H1 (cell line): ENCODE results near the gene LANCL2. TPM values are rescaled to one million over a fixed set of nuclear protein-coding genes. Genes with fewer than 3 reads are reported as not detected.

ENCODE experiments used
- CTCF ChIA-PET: fragments of 300-600 bp; sonication (Branson Sonifier 250); formaldehyde crosslinking; loops from one replicate; lab custom pipeline; 2021; ENCODE audit not compliant: partially characterized antibody; lab: Charles Lee
- POLR2A ChIA-PET: fragments of 300-600 bp; sonication (Branson Sonifier 250); formaldehyde crosslinking; loops from one replicate; lab custom pipeline; 2021; ENCODE audit warnings: inconsistent platforms; ENCODE audit not compliant: partially characterized antibody; lab: Charles Lee
- DNase-seq, 2 experiments: peaks; one replicate each; pipeline versions ENCODE4 v3.0.0 to v3.0.0-alpha.2; 2010 to 2022; ENCODE audit warnings: low spot score in 2 of 2, low read depth in 1 of 2, mixed read lengths in 1 of 2
- FAIRE-seq: peaks from 2 replicates; lab custom pipeline; 2011; peaks lifted over from hg19 to GRCh38; lab: Jason Lieb, UNC
- H2AFZ ChIP-seq: 2 replicates; pipeline ENCODE4 v1.8.1; 2012; ENCODE audit warnings: low read length, inconsistent platforms
- H2AK5ac ChIP-seq: 2 replicates; pipeline ENCODE4 v1.6.1; 2013; ENCODE audit warnings: low read depth, low read length
- H2BK120ac ChIP-seq: replicated peaks from 2 replicates; pipeline ENCODE3; 2013; ENCODE audit warnings: low read depth, low read length, inconsistent platforms
- H2BK12ac ChIP-seq: 2 replicates; pipeline ENCODE4 v1.6.1; 2013; ENCODE audit warnings: low read depth, low read length
- H2BK15ac ChIP-seq: 2 replicates; pipeline ENCODE4 v1.6.1; 2013; ENCODE audit warnings: low read length
- H2BK20ac ChIP-seq: 2 replicates; pipeline ENCODE4 v1.6.1; 2013; ENCODE audit warnings: low read length
- H2BK5ac ChIP-seq: 2 replicates; pipeline ENCODE4 v1.6.1; 2013; ENCODE audit warnings: low read depth, low read length
- H3K14ac ChIP-seq: 2 replicates; pipeline ENCODE4 v1.6.1; 2013; ENCODE audit warnings: inconsistent platforms; ENCODE audit not compliant: insufficient read length
- H3K18ac ChIP-seq: 2 replicates; pipeline ENCODE4 v1.6.1; 2013; ENCODE audit warnings: low read length; ENCODE audit errors: extremely low read depth
- H3K23ac ChIP-seq: 2 replicates; pipeline ENCODE4 v1.6.1; 2013; ENCODE audit warnings: inconsistent platforms; ENCODE audit not compliant: insufficient read length
- H3K23me2 ChIP-seq: 2 replicates; pipeline ENCODE4 v1.6.1; 2013; ENCODE audit warnings: low read depth, low read length
- H3K27ac ChIP-seq: 2 replicates; pipeline ENCODE4 v1.6.1; 2011; ENCODE audit warnings: low read depth, low read length, inconsistent platforms
- H3K27me3 ChIP-seq, 4 experiments: replicated peaks in 1 of 4; 1 replicate in 1 of 4; 2 replicates in 3 of 4; pipeline versions ENCODE4 v1.6.1 to v1.8.1; 2011 to 2013; ENCODE audit warnings: low read length in 3 of 4, mild to moderate bottlenecking in 3 of 4, inconsistent platforms in 2 of 4, mixed read lengths in 2 of 4, moderate library complexity in 1 of 4; ENCODE audit not compliant: control insufficient read depth in 3 of 4, insufficient read depth in 3 of 4; ENCODE audit errors: extremely low read depth in 1 of 4
- H3K36me3 ChIP-seq, 4 experiments: 2 replicates each; pipeline versions ENCODE4 v1.6.1 to v1.8.1; 2011 to 2013; ENCODE audit warnings: mild to moderate bottlenecking in 4 of 4, low read length in 3 of 4, moderate library complexity in 2 of 4, control low read depth in 1 of 4, inconsistent platforms in 1 of 4; ENCODE audit not compliant: insufficient read depth in 4 of 4, control insufficient read depth in 2 of 4
- H3K4ac ChIP-seq: replicated peaks from 2 replicates; pipeline ENCODE3; 2013; ENCODE audit warnings: low read length, low read depth, mixed read lengths, inconsistent platforms; ENCODE audit not compliant: insufficient read length
- H3K4me1 ChIP-seq, 4 experiments: replicated peaks in 1 of 4; 1 replicate in 1 of 4; 2 replicates in 3 of 4; pipeline versions ENCODE4 v1.6.1 to v1.8.1; 2011 to 2013; ENCODE audit warnings: low read length in 3 of 4, inconsistent platforms in 2 of 4, mixed read lengths in 1 of 4; ENCODE audit not compliant: insufficient read depth in 4 of 4, control insufficient read depth in 3 of 4
- H3K4me2 ChIP-seq, 2 experiments: 2 replicates each; pipeline versions ENCODE4 v1.6.1 to v1.8.1; 2011 to 2013; ENCODE audit warnings: low read depth in 2 of 2, low read length in 2 of 2, control low read depth in 1 of 2, inconsistent platforms in 1 of 2, mild to moderate bottlenecking in 1 of 2; ENCODE audit not compliant: insufficient read depth in 1 of 2
- H3K4me3 ChIP-seq, 4 experiments: fragments of 200-600, 300-600 bp in 1 of 4; sonication (generic), shearing (Covaris generic), sonication (Bioruptor Twin) in 1 of 4; 2 replicates each; pipeline versions ENCODE4 v1.5.1 to v1.8.1; 2011 to 2016; ENCODE audit warnings: low read length in 4 of 4, low read depth in 3 of 4, control low read depth in 2 of 4, inconsistent platforms in 2 of 4, mild to moderate bottlenecking in 2 of 4, mixed read lengths in 1 of 4, moderate library complexity in 1 of 4; ENCODE audit not compliant: insufficient read depth in 2 of 4; ENCODE audit errors: extremely low read depth in 1 of 4
- H3K56ac ChIP-seq: replicated peaks from 2 replicates; pipeline ENCODE3; 2013; ENCODE audit warnings: low read depth, mild to moderate bottlenecking, mixed read lengths, low read length, inconsistent platforms; ENCODE audit not compliant: insufficient read length
- H3K79me1 ChIP-seq: 2 replicates; pipeline ENCODE4 v1.6.1; 2013; ENCODE audit warnings: low read depth, low read length, control low read depth
- H3K79me2 ChIP-seq, 2 experiments: 2 replicates each; pipeline versions ENCODE4 v1.6.1 to v1.8.1; 2012 to 2013; ENCODE audit warnings: low read length in 2 of 2, mild to moderate bottlenecking in 2 of 2, inconsistent platforms in 1 of 2; ENCODE audit not compliant: insufficient read depth in 2 of 2, control insufficient read depth in 1 of 2
- H3K9ac ChIP-seq, 4 experiments: replicated peaks in 1 of 4; 1 replicate in 1 of 4; 2 replicates in 3 of 4; pipeline versions ENCODE4 v1.6.1 to v1.8.1; 2011 to 2013; ENCODE audit warnings: low read depth in 3 of 4, low read length in 3 of 4, control low read depth in 2 of 4, mild to moderate bottlenecking in 2 of 4, moderate library complexity in 2 of 4, inconsistent platforms in 1 of 4; ENCODE audit errors: extremely low read depth in 1 of 4
- H3K9me3 ChIP-seq, 2 experiments: 2 replicates each; pipeline versions ENCODE4 v1.6.1 to v1.8.1; 2012 to 2013; ENCODE audit warnings: mild to moderate bottlenecking in 2 of 2, moderate library complexity in 2 of 2, control low read depth in 1 of 2, inconsistent platforms in 1 of 2, low read depth in 1 of 2, low read length in 1 of 2, mixed read lengths in 1 of 2; ENCODE audit not compliant: insufficient read depth in 2 of 2
- H4K20me1 ChIP-seq, 2 experiments: replicated peaks in 1 of 2; 2 replicates each; pipeline versions ENCODE3 to v1.8.1; 2011 to 2013; ENCODE audit warnings: inconsistent platforms in 2 of 2, low read length in 2 of 2, mild to moderate bottlenecking in 1 of 2; ENCODE audit not compliant: insufficient read depth in 2 of 2, control insufficient read depth in 1 of 2
- H4K5ac ChIP-seq: 2 replicates; pipeline ENCODE4 v1.6.1; 2013; ENCODE audit warnings: low read length, low read depth, mixed read lengths, inconsistent platforms; ENCODE audit not compliant: insufficient read length
- H4K8ac ChIP-seq: 2 replicates; pipeline ENCODE4 v1.8.0; 2013; ENCODE audit warnings: mild to moderate bottlenecking, moderate library complexity, low read length, inconsistent platforms; ENCODE audit not compliant: insufficient read depth; ENCODE audit errors: extremely low read depth
- H4K91ac ChIP-seq: replicated peaks from 2 replicates; pipeline ENCODE3; 2013; ENCODE audit warnings: low read length, mixed read lengths, inconsistent platforms; ENCODE audit not compliant: insufficient read length
- ASH2L ChIP-seq: fragments of 200-600, 300-600 bp; sonication (generic); IDR thresholded peaks from one replicate; pipeline ENCODE4 v1.7.1; 2017; ENCODE audit warnings: low read length
- RFX5 ChIP-seq: IDR thresholded peaks from 2 replicates; pipeline ENCODE4 v1.6.1; 2011; ENCODE audit warnings: low read depth, low read length, improper control_type of control experiment, borderline replicate concordance
- WGBS, 2 experiments: shearing (Covaris generic) in 1 of 2; methylation state at CpG; one replicate each; pipeline versions ENCODE4 v1.1.6 to v1.1.7; 2013 to 2015; ENCODE audit warnings: low lambda C conversion rate in 2 of 2, mixed read lengths in 2 of 2, inconsistent platforms in 1 of 2, low coverage in 1 of 2, missing lambda C conversion rate in 1 of 2; ENCODE audit not compliant: insufficient replicate concordance in 2 of 2, insufficient coverage in 1 of 2, insufficient read length in 1 of 2; ENCODE audit errors: extremely low coverage in 1 of 2, missing lambda C conversion rate in 1 of 2; 5-methylcytosine and 5-hydroxymethylcytosine counted together
- polyA plus RNA-seq, 7 experiments: library from polyadenylated mRNA; depleted of rRNA in 3 of 7; stranded (reverse) in 5 of 7; unstranded in 2 of 7; fragments of >200 nt in 5 of 7; fragments of 200-250 nt in 2 of 7; gene quantifications; 1 replicate in 5 of 7; 2 replicates in 1 of 7; 4 replicates in 1 of 7; pipeline versions ENCODE4 v1.2.1 to v1.2.3, GENCODE V29; 2011 to 2013; ENCODE audit warnings: missing spikeins in 2 of 7, mixed read lengths in 2 of 7
- total RNA-seq: library from RNA; stranded (reverse); fragmentation: NEBNext Ultra II Directional; extraction: Animal tissue kit (Norgen Biotek cat#: 25700); gene quantifications from 2 replicates; pipeline ENCODE4 v1.2.1, GENCODE V29; 2021

The LANCL2 gene
- total and polyA plus RNA-seq, 2 of the 8 experiments (the other 6 are each of a cell fraction or from before 2014, with no cell fraction given) = 9.2 to 9.5 TPM

- no peak for TF ChIP-seq ASH2L
- no peak for TF ChIP-seq RFX5
- TF ChIP-seq, all 59 proteins: peak for 0
- Histone ChIP-seq H3K9me3 (no peaks in the 10 kb centered on the region), H3K4me1 (no peaks in the 10 kb centered on the region; a peak in 1 of 7 replicates), H4K5ac (no peak overlapping the region), H3K23ac (no peak overlapping the region), H3K4me3 (no peak overlapping the region), H4K8ac (no peak overlapping the region), H2AK5ac (no peak overlapping the region), H3K36me3 (no peaks in the 10 kb centered on the region), H3K56ac (no peak overlapping the region), H2BK120ac (no peak overlapping the region), H3K79me2 (no peaks in the 10 kb centered on the region), H2BK12ac (no peak overlapping the region), H3K23me2 (no peaks in the 10 kb centered on the region), H2BK15ac (no peak overlapping the region), H2BK5ac (no peak overlapping the region), H2AFZ (no peak overlapping the region), H3K14ac (no peak overlapping the region), H3K27me3 (no peaks in the 10 kb centered on the region), H3K4ac (no peak overlapping the region), H4K20me1 (no peaks in the 10 kb centered on the region), H3K27ac (no peak overlapping the region), H3K79me1 (no peaks in the 10 kb centered on the region), H3K4me2 (no peak overlapping the region), H3K18ac (no peak overlapping the region), H2BK20ac (no peak overlapping the region), H3K9ac (no peak overlapping the region), H4K91ac (no peak overlapping the region)
- 85% methylated on average over 10 of the region's 10 CpGs; no CpG with 5 or more reads in 1 of the 2 experiments for WGBS, 2 experiments
- DNase-seq (no peak), FAIRE-seq (no peak)
- CTCF ChIA-PET = interaction anchor here (1.0 to 5.2 kb wide), 4 partner anchors 13 to 157 kb away, joined by 3 to 23 read pairs (median 4); no protein-coding TSS in a partner anchor
- POLR2A ChIA-PET = no interaction called here
These were observed 71.3 kb downstream of the LANCL2 start for GRCh38 chr7:55436457-55436856.
